Type B pancreatic cell (in vitro differentiated cells): ENCODE measurements around the gene ARNT2. TPM values are rescaled to one million over a fixed set of nuclear protein-coding genes. Genes with fewer than 3 reads are reported as not detected.

Source experiments
- DNase-seq: peaks from one replicate; pipeline ENCODE4 v3.0.0; 2021; ENCODE audit warnings: mixed read lengths; ENCODE audit not compliant: unreplicated experiment; ENCODE audit errors: extremely low spot score
- H3K27ac Mint-ChIP-seq: 2 replicates; pipeline ENCODE4 v1.8.0; 2021; ENCODE audit warnings: mild to moderate bottlenecking, mixed read lengths
- H3K27me3 Mint-ChIP-seq: 2 replicates; pipeline ENCODE4 v1.8.0; 2021; ENCODE audit warnings: mixed read lengths
- H3K36me3 Mint-ChIP-seq: 2 replicates; pipeline ENCODE4 v1.8.0; 2021; ENCODE audit warnings: mixed read lengths
- H3K4me1 Mint-ChIP-seq: one replicate; pipeline ENCODE4 v1.8.0; 2021; ENCODE audit warnings: mixed read lengths; ENCODE audit not compliant: unreplicated experiment
- H3K4me3 Mint-ChIP-seq: 2 replicates; pipeline ENCODE4 v1.8.0; 2021; ENCODE audit warnings: mild to moderate bottlenecking, mixed read lengths
- H3K9me3 Mint-ChIP-seq: 2 replicates; pipeline ENCODE4 v1.8.0; 2021; ENCODE audit warnings: mixed read lengths
- total RNA-seq: library from RNA; stranded (reverse); gene quantifications from 2 replicates; pipeline ENCODE4 v1.2.1, GENCODE V29; 2021; ENCODE audit warnings: low replicate concordance
- TF ChIP-seq, protein P1 (sequence below): fragments of 200-600 bp; sonication (generic); conservative IDR thresholded peaks from 2 replicates; pipeline ENCODE4 v1.5.0; 2021; ENCODE audit warnings: antibody characterized with exemption, mild to moderate bottlenecking

Gene ARNT2
- total RNA-seq, 1 donor from 2014 or later, result 22.4 TPM

DNA sequence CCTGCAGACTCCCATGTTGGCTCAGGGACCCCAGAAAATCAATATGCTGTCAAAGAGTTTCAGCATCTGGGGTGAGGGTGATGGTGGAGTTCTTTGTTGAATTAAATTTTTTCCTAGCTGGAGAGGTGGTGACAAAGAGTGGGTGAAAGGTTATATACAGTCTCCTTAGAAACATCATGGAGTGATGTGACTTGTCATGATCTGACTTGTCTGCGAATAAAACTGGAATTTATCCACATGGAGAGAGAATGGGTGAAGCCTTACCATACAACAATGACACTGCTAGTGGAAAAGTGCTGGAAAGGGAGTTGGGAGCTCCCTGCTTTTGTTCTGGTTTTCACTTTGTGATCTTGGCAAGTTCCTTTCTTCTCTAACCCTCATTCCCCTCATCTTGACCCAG is 75.0 kb downstream of the ARNT2 start:
- Mint-ChIP-seq H3K27ac (no peak overlapping the region), H3K4me1 (peaks cover 17% of the 10 kb centered on the region), H3K4me3 (no peak overlapping the region), H3K9me3 (no peaks in the 10 kb centered on the region), H3K36me3 (peaks cover 33% of the 10 kb centered on the region), H3K27me3 (no peaks in the 10 kb centered on the region)
- TF ChIP-seq, protein P1, sequence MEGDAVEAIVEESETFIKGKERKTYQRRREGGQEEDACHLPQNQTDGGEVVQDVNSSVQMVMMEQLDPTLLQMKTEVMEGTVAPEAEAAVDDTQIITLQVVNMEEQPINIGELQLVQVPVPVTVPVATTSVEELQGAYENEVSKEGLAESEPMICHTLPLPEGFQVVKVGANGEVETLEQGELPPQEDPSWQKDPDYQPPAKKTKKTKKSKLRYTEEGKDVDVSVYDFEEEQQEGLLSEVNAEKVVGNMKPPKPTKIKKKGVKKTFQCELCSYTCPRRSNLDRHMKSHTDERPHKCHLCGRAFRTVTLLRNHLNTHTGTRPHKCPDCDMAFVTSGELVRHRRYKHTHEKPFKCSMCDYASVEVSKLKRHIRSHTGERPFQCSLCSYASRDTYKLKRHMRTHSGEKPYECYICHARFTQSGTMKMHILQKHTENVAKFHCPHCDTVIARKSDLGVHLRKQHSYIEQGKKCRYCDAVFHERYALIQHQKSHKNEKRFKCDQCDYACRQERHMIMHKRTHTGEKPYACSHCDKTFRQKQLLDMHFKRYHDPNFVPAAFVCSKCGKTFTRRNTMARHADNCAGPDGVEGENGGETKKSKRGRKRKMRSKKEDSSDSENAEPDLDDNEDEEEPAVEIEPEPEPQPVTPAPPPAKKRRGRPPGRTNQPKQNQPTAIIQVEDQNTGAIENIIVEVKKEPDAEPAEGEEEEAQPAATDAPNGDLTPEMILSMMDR, result no peak
- no peak for DNase-seq

DNA sequence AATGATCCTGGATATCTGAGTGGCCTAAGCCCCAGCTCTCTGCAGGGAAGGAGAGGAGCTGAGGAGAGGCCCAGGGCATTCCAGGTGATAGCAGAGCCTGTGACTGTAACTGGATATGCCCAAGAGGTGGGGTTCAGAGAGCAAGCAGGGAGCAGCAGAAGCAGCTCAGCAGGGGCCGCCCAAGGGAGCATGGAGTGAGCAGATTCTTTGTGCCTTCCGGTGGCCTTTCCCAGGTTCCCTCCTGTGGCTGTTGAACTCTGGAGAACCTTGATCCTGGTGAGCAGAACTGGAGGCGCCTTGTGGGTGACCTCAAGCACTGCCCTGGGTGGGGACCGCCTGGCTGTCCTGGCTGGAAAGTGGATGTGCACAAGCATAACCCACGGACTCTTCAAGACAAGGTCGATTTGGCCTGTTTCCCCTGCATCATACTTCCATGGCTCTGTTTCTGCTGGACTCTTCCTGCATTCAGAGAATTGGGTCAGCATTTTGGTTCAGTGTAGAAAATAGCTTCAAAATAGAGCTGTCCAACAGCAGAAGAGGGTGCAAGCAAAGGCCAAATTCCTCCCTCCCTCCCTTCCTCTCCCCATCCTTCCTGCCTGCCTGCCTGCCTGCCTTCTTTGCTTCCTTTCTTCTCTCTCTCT is 76.1 kb downstream of the ARNT2 start:
- no peaks in the 10 kb centered on the region for H3K27me3 Mint-ChIP-seq
- TF ChIP-seq, protein P1, result no peak
- peaks cover 28% of the 10 kb centered on the region for H3K4me1 Mint-ChIP-seq
- H3K36me3 Mint-ChIP-seq, result peaks cover 27% of the 10 kb centered on the region
- H3K27ac Mint-ChIP-seq, result no peak overlapping the region
- H3K4me3 Mint-ChIP-seq, result no peak overlapping the region
- no peaks in the 10 kb centered on the region for H3K9me3 Mint-ChIP-seq
- DNase-seq, result no peak

DNA sequence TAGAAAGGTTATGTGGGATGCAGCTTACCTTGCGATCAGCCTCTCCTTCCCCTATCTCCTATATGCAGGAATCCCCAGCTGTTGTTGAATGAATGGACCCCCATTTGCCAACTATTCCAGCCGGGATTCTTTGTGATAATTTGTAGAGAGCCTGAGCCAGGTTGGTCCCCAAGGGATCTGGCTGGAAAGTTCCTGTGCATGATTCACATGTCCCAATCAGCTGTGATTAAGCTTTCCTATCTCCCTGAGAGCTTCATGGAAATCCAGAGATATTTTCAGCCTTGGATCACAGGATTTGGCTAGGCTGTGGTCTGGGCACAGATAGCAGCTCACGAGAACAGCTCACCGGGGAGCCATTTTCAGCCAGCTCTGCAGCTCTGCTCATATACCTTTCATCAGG is 76.7 kb downstream of the ARNT2 start:
- Mint-ChIP-seq H3K27me3 (no peaks in the 10 kb centered on the region), H3K36me3 (peaks cover 23% of the 10 kb centered on the region), H3K27ac (no peak overlapping the region), H3K9me3 (no peaks in the 10 kb centered on the region), H3K4me3 (no peak overlapping the region), H3K4me1 (peaks cover 31% of the 10 kb centered on the region)
- DNase-seq, result no peak
- TF ChIP-seq, protein P1, result no peak

DNA sequence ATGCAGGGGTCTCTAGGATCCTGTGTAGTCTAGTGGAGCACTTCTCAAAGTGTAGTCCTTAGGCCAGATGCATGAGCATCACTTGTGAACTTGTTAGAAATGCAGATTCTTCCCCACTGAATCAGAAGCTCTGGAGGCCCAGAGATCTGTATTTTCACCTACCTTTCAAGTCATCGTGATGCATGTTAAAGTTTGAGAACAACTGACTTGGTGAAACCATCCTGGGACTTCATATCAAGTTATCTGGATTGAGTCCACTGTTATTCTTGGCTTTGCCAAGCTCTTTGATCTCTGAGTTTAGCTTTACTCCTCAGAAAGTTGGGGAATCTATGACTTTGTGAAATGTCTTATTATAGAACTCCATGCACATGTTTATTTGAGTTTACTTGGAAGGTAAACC is 78.5 kb downstream of the ARNT2 start:
- H3K4me1 Mint-ChIP-seq, result peaks cover 31% of the 10 kb centered on the region
- TF ChIP-seq, protein P1, result no peak
- H3K9me3 Mint-ChIP-seq, result no peaks in the 10 kb centered on the region
- no peaks in the 10 kb centered on the region for H3K27me3 Mint-ChIP-seq
- no peak overlapping the region for H3K27ac Mint-ChIP-seq
- no peak for DNase-seq
- H3K36me3 Mint-ChIP-seq, result peaks cover 8% of the 10 kb centered on the region
- H3K4me3 Mint-ChIP-seq, result no peak overlapping the region

DNA sequence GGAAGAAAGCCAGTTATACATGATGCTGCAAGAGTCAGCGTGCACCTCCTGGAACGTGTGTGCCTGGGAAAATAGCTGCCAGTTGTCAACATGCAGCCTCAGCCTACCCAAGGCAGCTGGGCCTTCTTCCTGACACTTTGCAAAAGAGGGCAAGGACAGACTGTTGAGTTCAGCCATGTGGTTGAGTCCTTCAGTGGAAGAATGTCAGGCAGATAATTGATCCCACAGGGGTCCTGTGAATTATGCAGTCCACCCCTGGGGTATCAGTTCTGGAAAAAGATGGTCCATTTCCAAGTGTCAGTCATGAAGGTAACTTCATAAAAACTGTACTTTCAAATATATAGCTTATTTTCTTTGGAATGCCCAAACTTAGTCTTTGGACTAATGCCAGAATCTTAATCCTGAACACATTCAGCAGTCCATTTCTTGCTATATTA is 79.6 kb downstream of the ARNT2 start:
- no peak for DNase-seq
- Mint-ChIP-seq H3K27me3 (no peaks in the 10 kb centered on the region), H3K9me3 (no peaks in the 10 kb centered on the region), H3K36me3 (peaks cover 6% of the 10 kb centered on the region), H3K4me1 (peaks cover 31% of the 10 kb centered on the region), H3K27ac (no peak overlapping the region), H3K4me3 (no peak overlapping the region)
- TF ChIP-seq, protein P1, result no peak
